GM19395 (cell line): Measurements from ENCODE around the gene DCDC1.

ENCODE experiments used
- ATAC-seq: cut with Tn5 transposase; IDR thresholded peaks from one replicate; pipeline ENCODE4 v1.9.1; 2021; ENCODE audit warnings: mild to moderate bottlenecking, moderate library complexity; ENCODE audit not compliant: unreplicated experiment

DCDC1 gene

DNA sequence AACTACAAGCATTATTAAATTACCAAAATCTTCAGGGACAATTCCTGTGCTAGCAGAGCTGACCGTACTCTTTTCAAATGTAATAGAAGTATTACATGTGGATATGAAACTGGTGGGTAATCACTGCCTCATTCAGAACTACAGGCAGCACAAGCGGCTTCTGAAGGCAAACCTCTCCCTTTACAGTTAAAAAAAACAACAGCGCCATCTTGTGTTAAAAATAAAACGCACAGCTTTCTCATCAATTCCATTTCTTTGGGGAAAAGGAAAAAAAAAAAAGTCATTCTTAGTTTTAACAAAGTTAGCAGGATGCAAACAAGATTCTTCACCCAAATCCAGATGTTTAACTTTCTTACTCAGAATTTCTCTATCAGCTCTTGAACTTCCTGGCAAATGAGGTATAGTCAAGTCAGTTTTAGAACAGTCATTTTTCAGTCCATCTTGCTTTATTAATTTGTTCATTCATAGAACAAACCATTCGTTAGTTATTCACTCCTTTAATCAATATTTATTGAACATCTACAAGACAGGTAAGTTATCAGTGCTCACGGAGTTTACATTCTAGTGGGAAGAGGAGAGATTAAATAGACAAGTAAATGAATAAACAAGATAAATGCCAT is 451.6 kb downstream of the DCDC1 start:
- ATAC-seq: peak; percentile 70

DNA sequence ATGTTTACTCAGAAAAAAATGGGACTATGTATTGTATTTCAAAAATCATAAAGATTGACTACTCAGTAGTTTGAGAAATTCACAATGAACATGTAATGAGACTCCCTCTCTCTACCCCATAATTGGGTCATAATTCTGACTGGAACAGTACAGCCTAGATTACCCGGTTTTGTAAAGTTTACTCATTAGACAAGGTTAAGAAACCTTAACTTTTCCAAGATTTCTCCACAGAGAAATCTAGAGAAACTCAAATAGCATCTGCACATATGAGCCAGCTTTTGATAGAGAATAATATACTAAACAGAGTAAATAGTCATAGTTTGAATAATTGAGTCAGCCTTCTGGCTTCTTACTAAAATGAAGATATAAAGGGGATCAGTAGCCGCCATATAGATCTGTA is 452.3 kb downstream of the DCDC1 start:
- ATAC-seq: no peak

GRCh38 chr11:30916764-30917163 is 452.8 kb downstream of the DCDC1 start:
- ATAC-seq: no peak

GRCh38 chr11:30914143-30914762 is 455.3 kb downstream of the DCDC1 start:
- ATAC-seq: peak; percentile 53

- no peak for ATAC-seq
These were observed 458.3 kb downstream of the DCDC1 start for GRCh38 chr11:30911247-30911646.

- ATAC-seq: no peak
These were observed 460.7 kb downstream of the DCDC1 start for GRCh38 chr11:30908857-30909256.

GRCh38 chr11:30908272-30908671 is 461.3 kb downstream of the DCDC1 start:
- no peak for ATAC-seq

DNA sequence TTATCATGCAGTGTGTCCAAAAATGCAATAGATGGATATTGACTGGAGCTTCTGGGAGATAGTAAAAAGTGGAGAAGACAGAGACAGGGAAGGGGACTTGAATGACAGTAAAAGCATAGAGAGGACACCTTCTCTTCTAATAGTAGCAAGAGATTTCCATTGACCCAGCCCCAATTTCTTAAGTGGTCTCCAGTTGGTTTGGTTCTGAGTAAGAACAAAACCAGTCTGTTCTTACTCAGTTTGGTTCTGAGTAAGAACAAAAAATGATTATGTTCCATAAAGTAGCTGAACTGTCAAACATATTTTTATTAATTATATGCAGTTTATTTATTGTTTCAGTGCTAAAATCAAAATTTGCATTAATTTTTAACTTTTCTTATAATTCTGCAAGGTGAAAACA is 466.6 kb downstream of the DCDC1 start:
- ATAC-seq: no peak

GRCh38 chr11:30895046-30895445 is 474.5 kb downstream of the DCDC1 start:
- no peak for ATAC-seq

- ATAC-seq: no peak
These were observed 476.2 kb downstream of the DCDC1 start for GRCh38 chr11:30893318-30893717.

GRCh38 chr11:30889143-30889794 is 480.3 kb downstream of the DCDC1 start:
- no peak for ATAC-seq

DNA sequence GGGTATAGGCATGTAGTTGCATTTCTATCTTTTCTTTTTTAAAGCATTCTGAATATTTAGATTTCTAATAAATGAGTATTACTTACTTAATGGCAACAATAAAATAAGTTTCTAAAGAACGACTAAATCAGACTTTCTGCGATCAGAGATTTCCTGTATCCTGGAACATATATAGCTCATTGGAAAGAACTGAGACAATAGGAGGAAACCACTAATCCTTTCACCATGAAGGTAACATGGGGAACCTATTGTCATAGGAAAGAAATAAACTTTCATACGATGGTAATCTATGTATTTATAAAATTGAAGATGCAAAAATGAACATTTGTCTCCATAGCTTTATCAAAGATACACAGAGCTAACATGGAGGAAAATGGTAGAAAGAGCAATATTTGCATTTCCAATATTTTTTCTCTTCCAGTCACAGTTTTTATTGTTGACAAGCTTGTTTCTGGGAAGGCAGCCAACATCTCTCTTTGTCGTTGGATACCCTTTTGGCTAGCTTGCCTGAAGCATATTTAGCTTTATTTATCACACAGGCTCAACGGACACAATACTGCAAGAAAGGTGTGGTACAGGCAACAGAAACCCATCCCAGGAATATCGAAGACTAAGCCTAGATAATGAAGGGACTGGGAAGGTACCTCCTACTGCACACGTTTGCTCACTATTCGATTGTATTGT is 490.1 kb downstream of the DCDC1 start:
- no peak for ATAC-seq

DNA sequence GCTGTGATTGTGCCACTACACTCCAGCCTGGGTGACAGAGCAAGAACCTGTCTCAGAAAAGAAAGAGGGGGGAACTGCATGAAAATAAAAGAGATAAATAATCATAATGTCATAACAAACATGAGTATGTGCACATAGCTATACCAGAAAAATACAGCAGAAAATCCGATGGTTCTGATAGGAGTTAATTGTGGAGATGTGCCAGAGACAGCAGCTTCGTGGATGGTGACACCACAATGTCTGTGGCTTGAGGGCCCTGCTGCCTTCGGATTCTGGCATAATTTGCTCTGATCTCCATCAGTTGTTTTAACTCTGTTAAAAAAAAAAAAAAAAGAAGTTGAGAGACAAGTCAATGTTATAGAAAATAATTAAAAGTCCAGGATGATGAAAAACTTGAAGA is 491.1 kb downstream of the DCDC1 start:
- no peak for ATAC-seq

GRCh38 chr11:30876663-30877396 is 492.7 kb downstream of the DCDC1 start:
- no peak for ATAC-seq

DNA sequence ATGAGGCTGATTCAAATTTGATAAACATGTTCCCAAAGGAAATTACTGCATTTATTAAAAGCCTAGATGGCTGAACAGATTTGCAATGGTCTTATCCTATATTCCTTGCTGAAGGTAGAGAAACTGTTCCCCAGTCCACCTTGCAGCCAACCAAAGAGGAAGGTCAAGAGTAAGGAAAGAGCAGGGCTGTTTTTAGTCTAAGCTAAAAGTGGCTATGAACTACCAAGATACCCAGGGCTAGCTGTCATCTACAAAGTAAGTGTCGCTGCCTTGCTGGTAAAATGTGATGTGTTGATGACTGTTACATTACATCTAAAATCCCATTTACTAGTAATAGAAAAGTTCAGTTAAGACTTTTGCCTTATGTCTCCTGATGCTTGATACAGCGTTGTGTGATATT is 493.3 kb downstream of the DCDC1 start:
- ATAC-seq: no peak

DNA sequence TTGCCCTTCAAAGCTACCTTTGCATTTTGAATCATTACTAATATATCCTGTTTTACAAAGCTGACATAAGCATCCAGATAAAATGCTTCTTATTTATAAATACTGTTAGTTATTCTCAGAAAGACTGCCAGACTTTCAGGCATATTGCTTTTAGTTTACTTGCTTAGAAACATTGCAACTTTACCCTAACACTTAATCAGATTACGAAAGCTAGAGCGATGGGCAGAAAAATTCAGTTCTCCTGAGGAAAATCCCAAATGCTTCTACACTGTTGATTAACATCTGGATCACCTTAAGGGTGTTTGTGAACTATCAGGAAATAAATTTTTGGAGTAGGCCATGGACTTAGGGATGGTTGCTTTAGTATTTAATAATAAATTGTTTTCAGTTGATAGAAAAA is 493.7 kb downstream of the DCDC1 start:
- ATAC-seq: no peak

GRCh38 chr11:30873924-30874610 is 495.5 kb downstream of the DCDC1 start:
- ATAC-seq: no peak

- ATAC-seq: no peak
These were observed 500.9 kb downstream of the DCDC1 start for GRCh38 chr11:30868626-30869081.

- no peak for ATAC-seq
These were observed 506.3 kb downstream of the DCDC1 start for GRCh38 chr11:30863209-30863608.

DNA sequence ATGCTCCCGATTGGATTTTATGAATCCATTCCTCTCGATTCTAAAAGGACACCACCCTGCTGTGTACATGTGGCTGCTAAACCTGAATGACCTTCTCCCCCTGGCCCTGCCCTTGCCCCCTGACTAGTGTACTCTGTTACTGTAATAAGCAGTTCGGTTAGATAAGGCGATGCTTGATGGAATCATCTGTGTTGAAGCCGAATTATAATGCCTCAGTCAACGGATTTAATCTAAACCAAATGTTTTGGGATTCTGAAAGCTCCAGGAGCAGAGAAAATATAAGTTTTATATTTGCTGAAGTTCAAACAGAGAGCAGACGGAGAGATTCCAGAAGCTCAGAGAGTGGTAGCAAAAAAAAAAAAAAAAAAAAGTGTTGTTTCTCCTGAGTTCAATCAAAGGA is 508.0 kb downstream of the DCDC1 start:
- no peak for ATAC-seq

DNA sequence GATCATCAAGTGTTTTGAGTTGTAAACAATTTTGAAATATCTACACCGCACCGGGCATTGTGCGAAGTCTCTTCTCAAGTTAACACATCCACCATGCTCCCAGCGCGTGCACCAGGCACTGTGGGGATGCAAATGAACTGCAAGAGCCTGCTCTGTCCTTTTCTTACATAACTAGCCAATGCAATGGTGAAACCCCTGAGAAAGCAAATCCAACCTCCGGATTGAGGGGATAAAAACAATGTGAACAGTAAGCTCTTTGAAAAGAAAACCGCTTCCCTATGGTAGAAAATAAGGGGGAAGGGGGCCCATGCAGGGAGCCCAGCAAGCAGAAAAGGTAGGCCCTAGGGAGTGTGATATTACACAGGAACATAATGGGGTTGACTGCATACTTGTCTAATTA is 508.5 kb downstream of the DCDC1 start:
- ATAC-seq: no peak
